Mesendoderm (in vitro differentiated cells): ENCODE data around the gene GALNTL6.

Experiments
- DNase-seq: peaks from one replicate; pipeline ENCODE4 v3.0.0; 2013
- H2AK5ac ChIP-seq: 2 replicates; pipeline ENCODE4 v1.6.1; 2013; ENCODE audit warnings: low read length, inconsistent platforms
- H2BK120ac ChIP-seq: 2 replicates; pipeline ENCODE4 v1.6.1; 2013; ENCODE audit warnings: low read depth, mild to moderate bottlenecking, low read length, moderate library complexity, mixed read lengths
- H2BK15ac ChIP-seq: replicated peaks from 2 replicates; pipeline ENCODE4 v1.6.1; 2013; ENCODE audit warnings: low read depth, mild to moderate bottlenecking, moderate library complexity
- H2BK5ac ChIP-seq: 2 replicates; pipeline ENCODE4 v1.6.1; 2013; ENCODE audit warnings: low read length, inconsistent platforms
- H3K18ac ChIP-seq: 2 replicates; pipeline ENCODE4 v1.6.1; 2013; ENCODE audit warnings: mild to moderate bottlenecking, low read length, mixed read lengths
- H3K23ac ChIP-seq: one replicate; pipeline ENCODE4 v1.6.1; 2013; ENCODE audit warnings: low read length
- H3K27ac ChIP-seq: 2 replicates; pipeline ENCODE4 v1.5.1; 2013; ENCODE audit warnings: low read depth, mild to moderate bottlenecking, inconsistent platforms, low read length, moderate library complexity
- H3K27me3 ChIP-seq: 2 replicates; pipeline ENCODE4 v1.6.1; 2013; ENCODE audit warnings: low read length, control low read depth, mild to moderate bottlenecking, inconsistent platforms; ENCODE audit not compliant: insufficient read depth, poor library complexity
- H3K36me3 ChIP-seq: 2 replicates; pipeline ENCODE4 v1.6.1; 2013; ENCODE audit warnings: low read length, inconsistent platforms; ENCODE audit not compliant: control insufficient read depth, insufficient read depth
- H3K4ac ChIP-seq: one replicate; pipeline ENCODE4 v1.6.1; 2013; ENCODE audit warnings: low read depth, mild to moderate bottlenecking, low read length, moderate library complexity
- H3K4me1 ChIP-seq: 2 replicates; pipeline ENCODE4 v1.6.1; 2013; ENCODE audit warnings: low read depth, low read length, inconsistent platforms; ENCODE audit not compliant: control insufficient read depth
- H3K4me2 ChIP-seq: 2 replicates; pipeline ENCODE4 v1.6.1; 2013; ENCODE audit warnings: low read length
- H3K4me3 ChIP-seq: 2 replicates; pipeline ENCODE4 v1.5.1; 2013; ENCODE audit warnings: mild to moderate bottlenecking, low read length
- H3K56ac ChIP-seq: one replicate; pipeline ENCODE4 v1.6.1; 2013; ENCODE audit warnings: low read length
- H3K79me1 ChIP-seq: 2 replicates; pipeline ENCODE4 v1.6.1; 2013; ENCODE audit warnings: low read length, inconsistent platforms
- H3K79me2 ChIP-seq: 2 replicates; pipeline ENCODE4 v1.6.1; 2013; ENCODE audit warnings: mild to moderate bottlenecking, low read length; ENCODE audit not compliant: control insufficient read depth, insufficient read depth
- H3K9ac ChIP-seq: 2 replicates; pipeline ENCODE4 v1.6.1; 2013; ENCODE audit warnings: low read length, inconsistent platforms
- H4K5ac ChIP-seq: one replicate; pipeline ENCODE4 v1.6.1; 2013; ENCODE audit warnings: low read length
- H4K8ac ChIP-seq: one replicate; pipeline ENCODE4 v1.6.1; 2013; ENCODE audit warnings: low read depth, mild to moderate bottlenecking, control low read depth, low read length, moderate library complexity
- WGBS: extraction: QIAGEN DNeasy Blood & Tissue Kit; methylation state at CpG from one replicate; pipeline ENCODE4 v1.1.7; 2013; ENCODE audit warnings: low lambda C conversion rate, missing lambda C conversion rate; ENCODE audit not compliant: insufficient coverage; ENCODE audit errors: extremely low coverage; 5-methylcytosine and 5-hydroxymethylcytosine counted together

The GALNTL6 gene

DNA sequence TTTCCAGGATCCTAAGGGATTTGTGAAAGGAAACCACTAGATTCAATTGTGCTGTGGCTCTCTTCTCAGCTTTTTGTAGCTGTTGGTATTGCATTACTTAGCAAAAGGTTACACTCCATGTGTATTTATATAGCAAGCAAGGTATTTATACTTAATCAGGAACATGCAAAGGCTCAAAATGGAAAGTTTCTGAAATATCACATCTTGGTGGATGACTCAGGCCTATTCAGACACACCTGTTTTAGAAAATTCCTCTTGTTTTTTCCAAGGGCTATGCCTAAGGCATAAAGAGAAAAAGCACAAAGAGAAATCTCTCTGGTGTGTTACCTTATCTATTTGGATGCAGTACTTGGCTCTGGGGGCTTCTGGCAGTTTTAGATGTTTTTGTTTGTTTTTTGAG lies 1211.0 kb downstream of the GALNTL6 start:
- H3K79me2 ChIP-seq = no peaks in the 10 kb centered on the region
- H3K4me1 ChIP-seq = no peaks in the 10 kb centered on the region
- H3K79me1 ChIP-seq = no peaks in the 10 kb centered on the region
- no peak overlapping the region for H3K56ac ChIP-seq
- H3K18ac ChIP-seq = no peak overlapping the region
- no peak overlapping the region for H2AK5ac ChIP-seq
- H3K27me3 ChIP-seq = no peaks in the 10 kb centered on the region
- H3K4me2 ChIP-seq = no peak overlapping the region
- H3K36me3 ChIP-seq = no peaks in the 10 kb centered on the region
- no peak overlapping the region for H3K23ac ChIP-seq
- no peak overlapping the region for H2BK120ac ChIP-seq
- no peak overlapping the region for H2BK15ac ChIP-seq
- H3K4ac ChIP-seq = no peak overlapping the region
- H3K9ac ChIP-seq = no peak overlapping the region
- no peak overlapping the region for H4K8ac ChIP-seq
- DNase-seq = no peak
- H3K27ac ChIP-seq = no peak overlapping the region
- H2BK5ac ChIP-seq = no peak overlapping the region
- H4K5ac ChIP-seq = no peak overlapping the region
- H3K4me3 ChIP-seq = no peak overlapping the region

DNA sequence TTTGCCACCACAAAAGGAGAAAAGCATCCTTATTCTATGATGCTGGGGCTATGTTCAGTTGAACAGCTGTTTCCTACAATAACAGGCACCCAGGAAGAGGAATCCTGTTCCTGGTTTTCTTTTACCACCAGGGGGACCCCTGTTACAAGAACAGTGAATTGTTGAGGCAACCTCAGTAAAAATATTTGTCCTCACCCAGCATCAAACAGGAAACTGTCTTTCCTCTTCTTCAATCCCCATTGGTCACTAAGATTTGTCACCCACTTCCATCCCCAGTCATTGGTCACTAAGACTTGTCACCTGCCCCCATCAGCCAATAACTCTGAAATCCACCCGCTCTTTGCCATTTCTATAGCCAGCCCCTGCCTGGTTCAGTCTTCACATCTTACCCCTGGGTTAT lies 1211.9 kb downstream of the GALNTL6 start:
- H2BK5ac ChIP-seq = no peak overlapping the region
- H3K79me1 ChIP-seq = no peaks in the 10 kb centered on the region
- no peak overlapping the region for H3K9ac ChIP-seq
- H3K27ac ChIP-seq = no peak overlapping the region
- H2BK120ac ChIP-seq = no peak overlapping the region
- no peaks in the 10 kb centered on the region for H3K79me2 ChIP-seq
- no peak overlapping the region for H3K4me2 ChIP-seq
- H4K8ac ChIP-seq = no peak overlapping the region
- H3K27me3 ChIP-seq = no peaks in the 10 kb centered on the region
- H3K4me3 ChIP-seq = no peak overlapping the region
- no peaks in the 10 kb centered on the region for H3K4me1 ChIP-seq
- no peak overlapping the region for H4K5ac ChIP-seq
- no peaks in the 10 kb centered on the region for H3K36me3 ChIP-seq
- H2BK15ac ChIP-seq = no peak overlapping the region
- DNase-seq = peak; percentile 95
- H2AK5ac ChIP-seq = no peak overlapping the region
- no CpG with 5 or more reads among the region's 1 CpG for WGBS
- H3K23ac ChIP-seq = no peak overlapping the region
- H3K56ac ChIP-seq = no peak overlapping the region
- H3K4ac ChIP-seq = no peak overlapping the region
- H3K18ac ChIP-seq = no peak overlapping the region

GRCh38 chr4:173037242-173037641 lies 1224.0 kb downstream of the GALNTL6 start:
- Histone ChIP-seq H3K56ac (no peak overlapping the region), H2AK5ac (no peak overlapping the region), H3K79me1 (no peaks in the 10 kb centered on the region), H3K27me3 (no peaks in the 10 kb centered on the region), H3K4me3 (no peak overlapping the region), H2BK120ac (no peak overlapping the region), H2BK15ac (no peak overlapping the region), H4K5ac (no peak overlapping the region), H3K4ac (no peak overlapping the region), H3K36me3 (no peaks in the 10 kb centered on the region), H3K23ac (no peak overlapping the region), H3K4me2 (no peak overlapping the region), H2BK5ac (no peak overlapping the region), H3K18ac (no peak overlapping the region), H3K4me1 (no peaks in the 10 kb centered on the region), H3K9ac (no peak overlapping the region), H3K27ac (no peak overlapping the region), H3K79me2 (no peaks in the 10 kb centered on the region), H4K8ac (no peak overlapping the region)
- no CpG with 5 or more reads among the region's 1 CpG for WGBS
- no peak for DNase-seq

- H4K5ac ChIP-seq = no peak overlapping the region
- H4K8ac ChIP-seq = no peak overlapping the region
- peak overlapping the region; percentile 30 for H3K56ac ChIP-seq
- peak overlapping the region; percentile 25 for H3K18ac ChIP-seq
- no peaks in the 10 kb centered on the region for H3K79me2 ChIP-seq
- no peak overlapping the region for H2AK5ac ChIP-seq
- H3K27me3 ChIP-seq = no peaks in the 10 kb centered on the region
- WGBS = no CpG with 5 or more reads among the region's 6 CpGs
- no peak overlapping the region for H3K4me3 ChIP-seq
- H3K9ac ChIP-seq = no peak overlapping the region
- H3K36me3 ChIP-seq = no peaks in the 10 kb centered on the region
- no peak overlapping the region for H3K4me2 ChIP-seq
- H2BK15ac ChIP-seq = no peak overlapping the region
- no peak overlapping the region for H2BK5ac ChIP-seq
- H3K4me1 ChIP-seq = no peaks in the 10 kb centered on the region
- DNase-seq = no peak
- H3K79me1 ChIP-seq = no peaks in the 10 kb centered on the region
- no peak overlapping the region for H3K4ac ChIP-seq
- no peak overlapping the region for H3K23ac ChIP-seq
- H3K27ac ChIP-seq = no peak overlapping the region
- H2BK120ac ChIP-seq = no peak overlapping the region
Measured at GRCh38 chr4:173038192-173038896, 1225.1 kb downstream of the GALNTL6 start.

GRCh38 chr4:173039617-173040577 lies 1226.7 kb downstream of the GALNTL6 start:
- Histone ChIP-seq H3K4ac (no peak overlapping the region), H3K56ac (no peak overlapping the region), H4K5ac (no peak overlapping the region), H4K8ac (no peak overlapping the region), H3K4me1 (no peaks in the 10 kb centered on the region), H3K36me3 (no peaks in the 10 kb centered on the region), H3K79me1 (no peaks in the 10 kb centered on the region), H3K27me3 (no peaks in the 10 kb centered on the region), H3K4me2 (no peak overlapping the region), H3K23ac (no peak overlapping the region), H2BK15ac (no peak overlapping the region), H3K27ac (peak overlapping the region; percentile 36), H3K18ac (peak overlapping the region; percentile 60), H3K9ac (no peak overlapping the region), H2BK120ac (no peak overlapping the region), H3K79me2 (no peaks in the 10 kb centered on the region), H2AK5ac (no peak overlapping the region), H3K4me3 (no peak overlapping the region), H2BK5ac (no peak overlapping the region)
- no CpG with 5 or more reads among the region's 5 CpGs for WGBS
- DNase-seq = peak; percentile 6
